ENCODE measurements around the gene SEH1L.

SEH1L gene

DNA sequence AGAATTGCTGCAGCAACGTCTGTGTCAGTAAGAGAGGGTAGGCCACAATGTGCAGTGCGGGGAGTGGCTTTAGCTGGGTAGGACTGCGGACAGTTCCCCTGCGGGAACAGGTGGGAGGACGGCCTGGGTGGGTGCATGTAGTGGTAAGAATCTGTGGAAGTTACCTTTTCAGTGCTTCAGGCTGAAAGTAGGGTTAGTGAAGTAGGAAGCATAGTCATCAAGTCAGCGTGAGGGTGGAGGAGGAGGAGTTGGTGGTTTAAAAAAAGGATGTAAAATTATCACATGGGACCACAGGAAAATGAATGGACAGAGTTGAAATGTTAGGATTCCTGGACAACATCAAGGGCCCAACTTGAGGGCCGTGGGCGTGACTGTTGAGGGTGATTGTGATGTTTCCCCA lies 56.6 kb downstream of the SEH1L start:
- H3K79me2 ChIP-seq (ENCODE audit: insufficient read depth, low read length) = peaks cover 14% of the 10 kb centered on the region
- no peak overlapping the region for H3K27ac ChIP-seq (ENCODE audit: low read depth, low read length, poor library complexity, severe bottlenecking)
- H3K4me3 ChIP-seq (ENCODE audit: low read depth, low read length, poor library complexity, severe bottlenecking) = no peak overlapping the region
- no peaks in the 10 kb centered on the region for H3K9me3 ChIP-seq (ENCODE audit: low read length)
- H3K4me2 ChIP-seq (ENCODE audit: low read length) = no peak overlapping the region
- H2AFZ ChIP-seq (ENCODE audit: low read length) = no peak overlapping the region
- H3K36me3 ChIP-seq (ENCODE audit: insufficient read depth, low read length) = peaks cover 77% of the 10 kb centered on the region
- H3K9ac ChIP-seq (ENCODE audit: low read length) = no peak overlapping the region
- no peaks in the 10 kb centered on the region for H3K27me3 ChIP-seq (ENCODE audit: insufficient read depth, low read length)
- H3K9me2 ChIP-seq (ENCODE audit: low read depth, low read length) = no peaks in the 10 kb centered on the region
- no peaks in the 10 kb centered on the region for H3K4me1 ChIP-seq (ENCODE audit: insufficient read depth, low read length, severe bottlenecking)
- no peaks in the 10 kb centered on the region for H4K20me1 ChIP-seq (ENCODE audit: insufficient read depth, low read length)
- no peak for TF ChIP-seq EZH2 (IDR thresholded peaks at IDR 0.05; ENCODE audit: borderline replicate concordance, low read length)
- TF ChIP-seq, protein P1, sequence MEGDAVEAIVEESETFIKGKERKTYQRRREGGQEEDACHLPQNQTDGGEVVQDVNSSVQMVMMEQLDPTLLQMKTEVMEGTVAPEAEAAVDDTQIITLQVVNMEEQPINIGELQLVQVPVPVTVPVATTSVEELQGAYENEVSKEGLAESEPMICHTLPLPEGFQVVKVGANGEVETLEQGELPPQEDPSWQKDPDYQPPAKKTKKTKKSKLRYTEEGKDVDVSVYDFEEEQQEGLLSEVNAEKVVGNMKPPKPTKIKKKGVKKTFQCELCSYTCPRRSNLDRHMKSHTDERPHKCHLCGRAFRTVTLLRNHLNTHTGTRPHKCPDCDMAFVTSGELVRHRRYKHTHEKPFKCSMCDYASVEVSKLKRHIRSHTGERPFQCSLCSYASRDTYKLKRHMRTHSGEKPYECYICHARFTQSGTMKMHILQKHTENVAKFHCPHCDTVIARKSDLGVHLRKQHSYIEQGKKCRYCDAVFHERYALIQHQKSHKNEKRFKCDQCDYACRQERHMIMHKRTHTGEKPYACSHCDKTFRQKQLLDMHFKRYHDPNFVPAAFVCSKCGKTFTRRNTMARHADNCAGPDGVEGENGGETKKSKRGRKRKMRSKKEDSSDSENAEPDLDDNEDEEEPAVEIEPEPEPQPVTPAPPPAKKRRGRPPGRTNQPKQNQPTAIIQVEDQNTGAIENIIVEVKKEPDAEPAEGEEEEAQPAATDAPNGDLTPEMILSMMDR (IDR thresholded peaks at IDR 0.05; ENCODE audit: low read length) = no peak
- H3F3A ChIP-seq (ENCODE audit: insufficient read depth, low read length) = no peaks in the 10 kb centered on the region

DNA sequence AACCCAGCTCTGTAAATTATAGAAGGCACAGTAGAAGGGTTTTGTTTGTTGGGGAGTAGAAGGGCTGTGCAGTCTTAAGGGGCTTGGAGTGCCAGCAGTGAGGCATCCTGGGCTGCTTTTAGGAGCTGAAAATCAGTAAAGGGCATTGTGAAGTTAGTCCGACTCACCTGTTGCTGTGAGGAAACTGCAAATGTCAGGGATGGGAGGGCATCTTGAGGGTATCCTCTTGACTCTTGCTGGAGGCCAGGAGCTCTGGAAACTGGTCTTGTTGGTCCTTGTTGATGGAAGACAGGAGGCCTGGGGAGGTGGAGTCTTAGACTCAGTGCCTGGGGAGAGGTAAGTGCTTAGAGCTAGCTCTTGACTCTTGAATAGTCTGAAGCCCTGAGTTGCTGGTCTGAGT lies 57.5 kb downstream of the SEH1L start:
- H3K4me2 ChIP-seq (ENCODE audit: low read length) = no peak overlapping the region
- H3K9me3 ChIP-seq (ENCODE audit: low read length) = no peaks in the 10 kb centered on the region
- no peak overlapping the region for H3K9ac ChIP-seq (ENCODE audit: low read length)
- no peak overlapping the region for H3K4me3 ChIP-seq (ENCODE audit: low read depth, low read length, poor library complexity, severe bottlenecking)
- peaks cover 80% of the 10 kb centered on the region for H3K36me3 ChIP-seq (ENCODE audit: insufficient read depth, low read length)
- no peaks in the 10 kb centered on the region for H3K4me1 ChIP-seq (ENCODE audit: insufficient read depth, low read length, severe bottlenecking)
- no peaks in the 10 kb centered on the region for H3K27me3 ChIP-seq (ENCODE audit: insufficient read depth, low read length)
- no peaks in the 10 kb centered on the region for H4K20me1 ChIP-seq (ENCODE audit: insufficient read depth, low read length)
- no peak overlapping the region for H2AFZ ChIP-seq (ENCODE audit: low read length)
- no peaks in the 10 kb centered on the region for H3K9me2 ChIP-seq (ENCODE audit: low read depth, low read length)
- H3K27ac ChIP-seq (ENCODE audit: low read depth, low read length, poor library complexity, severe bottlenecking) = no peak overlapping the region
- no peak for TF ChIP-seq EZH2 (IDR thresholded peaks at IDR 0.05; ENCODE audit: borderline replicate concordance, low read length)
- TF ChIP-seq, protein P1 (IDR thresholded peaks at IDR 0.05; ENCODE audit: low read length) = no peak
- peaks cover 7% of the 10 kb centered on the region; the same call in 1 of the 2 replicates for H3K79me2 ChIP-seq (ENCODE audit: insufficient read depth, low read length)
- H3F3A ChIP-seq (ENCODE audit: insufficient read depth, low read length) = no peaks in the 10 kb centered on the region

DNA sequence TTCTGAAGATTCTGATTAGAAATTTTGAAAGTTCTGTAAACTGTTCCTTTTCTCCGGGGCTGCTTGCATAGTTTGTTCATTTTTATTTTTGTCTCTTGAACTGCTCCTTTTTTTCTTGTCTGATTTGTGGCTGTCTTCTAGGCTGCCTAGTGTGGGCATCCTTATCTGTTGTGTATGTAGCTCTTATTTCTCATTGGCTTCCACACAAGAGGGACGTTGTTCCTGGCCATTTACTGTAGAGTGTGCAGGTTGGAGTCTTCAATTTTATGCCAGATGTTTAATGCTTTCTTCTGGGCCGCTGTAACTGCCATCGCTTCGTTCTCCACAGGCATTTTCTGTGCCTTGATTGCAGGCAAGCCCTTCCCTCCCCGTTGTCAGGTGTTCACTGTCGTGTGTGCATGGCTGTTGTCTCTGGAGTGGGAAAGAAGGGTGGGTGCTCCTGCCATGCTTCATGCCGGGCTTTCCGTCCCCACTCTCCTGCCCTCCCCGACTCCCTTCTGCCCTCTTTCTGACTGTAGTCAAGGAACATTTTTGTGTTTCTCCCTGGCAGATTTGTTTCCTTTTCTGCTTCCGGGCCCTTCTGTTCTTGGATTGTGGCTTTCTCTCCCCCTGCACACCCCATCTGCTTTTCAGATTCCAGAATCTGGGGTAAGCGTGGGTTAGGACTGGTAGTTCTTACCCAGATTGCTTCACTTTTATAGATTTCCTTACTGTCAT lies 58.9 kb downstream of the SEH1L start:
- H3K79me2 ChIP-seq (ENCODE audit: insufficient read depth, low read length) = no peaks in the 10 kb centered on the region; the same call in 1 of the 2 replicates
- peaks cover 80% of the 10 kb centered on the region for H3K36me3 ChIP-seq (ENCODE audit: insufficient read depth, low read length)
- no peak overlapping the region for H3K27ac ChIP-seq (ENCODE audit: low read depth, low read length, poor library complexity, severe bottlenecking)
- no peaks in the 10 kb centered on the region for H3K27me3 ChIP-seq (ENCODE audit: insufficient read depth, low read length)
- no peak overlapping the region for H3K4me3 ChIP-seq (ENCODE audit: low read depth, low read length, poor library complexity, severe bottlenecking)
- TF ChIP-seq, protein P1 (IDR thresholded peaks at IDR 0.05; ENCODE audit: low read length) = no peak
- no peak for TF ChIP-seq EZH2 (IDR thresholded peaks at IDR 0.05; ENCODE audit: borderline replicate concordance, low read length)
- H3K9me3 ChIP-seq (ENCODE audit: low read length) = no peaks in the 10 kb centered on the region
- no peak overlapping the region for H3K4me2 ChIP-seq (ENCODE audit: low read length)
- no peak overlapping the region for H3K9ac ChIP-seq (ENCODE audit: low read length)
- H4K20me1 ChIP-seq (ENCODE audit: insufficient read depth, low read length) = no peaks in the 10 kb centered on the region
- no peaks in the 10 kb centered on the region for H3K9me2 ChIP-seq (ENCODE audit: low read depth, low read length)
- H3K4me1 ChIP-seq (ENCODE audit: insufficient read depth, low read length, severe bottlenecking) = no peaks in the 10 kb centered on the region
- H2AFZ ChIP-seq (ENCODE audit: low read length) = no peak overlapping the region
- no peaks in the 10 kb centered on the region for H3F3A ChIP-seq (ENCODE audit: insufficient read depth, low read length)
